Kidney epithelial cell (primary cell): Measurements from ENCODE around the gene SEMA7A. TPM values are rescaled to one million over a fixed set of nuclear protein-coding genes. Genes with fewer than 3 reads are reported as not detected.

ENCODE experiments used
- DNase-seq: peaks from one replicate; pipeline ENCODE4 v3.0.0-alpha.2; 2010; ENCODE audit warnings: low read depth
- H3K27me3 ChIP-seq: 2 replicates; pipeline ENCODE4 v1.6.0; 2011; ENCODE audit warnings: low read length; ENCODE audit not compliant: control insufficient read depth, insufficient read depth
- H3K36me3 ChIP-seq: 2 replicates; pipeline ENCODE4 v1.5.1; 2011; ENCODE audit warnings: low read length; ENCODE audit not compliant: control insufficient read depth, insufficient read depth
- H3K4me3 ChIP-seq: 2 replicates; pipeline ENCODE4 v1.5.1; 2011; ENCODE audit warnings: low read depth, mild to moderate bottlenecking, control low read depth, low read length
- CTCF ChIP-seq: IDR thresholded peaks from 2 replicates; pipeline ENCODE4 v1.5.1; 2011; ENCODE audit warnings: mild to moderate bottlenecking, moderate library complexity, low read length, control low read depth, inconsistent platforms; ENCODE audit not compliant: insufficient read depth, poor library complexity, severe bottlenecking
- total RNA-seq: library from RNA; depleted of rRNA; stranded (reverse); fragments of >200 nt; gene quantifications from 2 replicates; pipeline ENCODE4 v1.2.3, GENCODE V29; 2015

SEMA7A gene
- total RNA-seq, 1 donor from 2014 or later, result 289 TPM

DNA sequence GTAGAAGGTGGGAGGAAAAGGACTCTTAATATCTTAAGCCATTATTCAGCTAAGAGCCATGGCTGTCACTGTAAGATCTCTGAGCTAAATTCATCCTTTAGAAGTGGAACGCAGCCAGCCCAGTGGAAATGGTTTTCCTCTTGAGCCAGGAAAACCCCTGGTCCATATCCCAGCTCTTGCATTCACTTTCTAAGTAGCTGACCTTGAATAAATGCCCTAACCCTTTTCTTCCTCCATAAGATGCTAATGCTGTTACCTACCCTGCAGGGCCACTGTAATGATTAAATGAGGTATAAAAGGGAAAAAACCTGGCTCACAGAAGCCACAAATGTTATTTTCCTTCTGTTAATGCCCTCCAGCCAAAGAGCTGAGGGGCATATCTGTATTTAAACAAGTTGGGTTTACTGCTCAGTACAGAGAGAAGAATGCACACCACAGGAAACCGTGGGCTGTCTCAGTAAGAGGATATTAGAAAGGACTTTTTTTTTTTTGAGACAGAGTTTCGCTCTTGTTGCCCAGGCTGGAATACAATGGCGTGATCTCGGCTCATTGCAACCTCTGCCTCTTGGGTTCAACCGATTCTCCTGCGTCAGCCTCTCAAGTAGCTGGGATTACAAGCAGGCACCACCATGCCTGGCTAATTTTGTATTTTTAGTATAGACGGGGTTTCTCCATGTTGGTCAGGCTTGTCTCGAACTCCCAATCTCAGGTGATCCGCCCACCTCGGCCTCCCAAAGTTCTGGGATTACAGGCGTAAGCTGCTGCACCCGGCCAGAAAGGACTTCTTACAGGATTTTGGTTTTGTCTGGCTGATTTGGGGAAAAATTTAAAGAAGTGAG is 20.4 kb upstream of the SEMA7A start:
- no peak for DNase-seq
- Histone ChIP-seq H3K4me3 (no peak overlapping the region), H3K27me3 (no peaks in the 10 kb centered on the region), H3K36me3 (no peaks in the 10 kb centered on the region)
- no peak for TF ChIP-seq CTCF

DNA sequence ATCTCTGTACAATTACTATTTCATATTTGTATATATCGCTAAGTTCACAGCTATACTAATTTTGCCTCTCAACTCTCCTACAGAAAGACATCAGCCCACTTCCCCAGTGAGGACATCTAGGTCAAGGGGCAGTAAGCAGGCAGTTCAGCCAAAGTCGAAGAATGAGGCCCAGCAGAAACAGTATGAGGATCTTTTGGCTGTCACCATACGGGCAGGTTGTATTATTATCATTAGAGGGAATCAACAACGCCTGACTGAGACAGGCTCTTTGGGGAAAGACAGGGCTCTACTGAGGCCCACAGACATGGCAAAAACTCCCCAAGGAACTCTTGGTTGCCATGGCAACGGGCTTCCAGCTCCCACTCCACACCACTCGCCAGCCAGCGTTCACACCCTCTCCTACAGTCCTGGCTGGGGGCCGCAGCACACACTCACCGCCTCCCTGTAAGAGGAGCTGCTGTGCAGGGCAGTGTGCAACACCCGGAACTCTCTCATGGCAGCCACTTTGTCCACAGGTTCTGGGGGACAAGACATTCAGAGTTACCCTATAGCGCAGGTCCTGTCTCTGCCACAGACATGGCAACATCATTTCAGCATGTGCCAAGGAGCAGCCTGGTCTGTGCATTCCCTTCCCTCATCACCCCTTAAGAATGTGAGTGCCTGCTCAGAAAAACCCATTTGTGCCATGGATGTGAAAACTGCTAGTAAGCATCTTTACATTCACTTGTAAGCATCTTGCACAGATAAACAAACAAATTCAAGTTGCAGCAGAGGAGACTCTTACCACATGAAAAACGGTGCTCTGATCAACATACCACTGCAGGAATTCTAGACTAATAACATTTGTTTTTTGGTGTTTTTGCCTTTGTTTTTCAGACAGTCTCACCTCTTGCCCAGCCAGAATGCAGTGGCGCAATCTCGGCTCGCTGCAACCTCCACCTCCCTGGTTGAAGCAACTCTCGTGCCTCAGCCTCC is 18.4 kb upstream of the SEMA7A start:
- Histone ChIP-seq H3K27me3 (no peaks in the 10 kb centered on the region), H3K36me3 (peaks cover 1% of the 10 kb centered on the region), H3K4me3 (no peak overlapping the region)
- no peak for DNase-seq
- TF ChIP-seq CTCF, result no peak

DNA sequence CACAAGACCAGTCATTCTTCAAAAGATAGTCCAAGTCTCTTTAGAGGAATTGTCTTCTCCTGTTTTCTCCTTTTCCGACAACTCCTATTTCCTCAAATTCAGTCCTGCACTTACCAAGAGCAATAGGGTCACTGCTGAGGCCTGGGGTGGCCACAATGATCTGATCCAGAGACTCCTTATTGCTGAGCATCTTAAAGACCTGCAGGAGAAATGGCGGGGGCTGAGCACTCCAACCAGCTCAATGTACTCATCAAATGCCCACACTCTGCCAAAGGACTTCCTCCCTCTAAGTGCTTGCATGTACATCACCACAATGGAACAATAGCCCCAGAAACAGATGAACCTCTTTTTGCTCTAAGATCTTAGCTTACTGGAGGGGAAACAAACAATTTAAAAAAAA is 17.6 kb upstream of the SEMA7A start:
- Histone ChIP-seq H3K36me3 (peaks cover 1% of the 10 kb centered on the region), H3K4me3 (no peak overlapping the region), H3K27me3 (no peaks in the 10 kb centered on the region)
- TF ChIP-seq CTCF, result no peak
- no peak for DNase-seq

GRCh38 chr15:74449643-74450205 is 16.0 kb upstream of the SEMA7A start:
- no peak for TF ChIP-seq CTCF
- DNase-seq, result no peak
- peaks cover 3% of the 10 kb centered on the region for H3K36me3 ChIP-seq
- no peak overlapping the region for H3K4me3 ChIP-seq
- no peaks in the 10 kb centered on the region for H3K27me3 ChIP-seq

DNA sequence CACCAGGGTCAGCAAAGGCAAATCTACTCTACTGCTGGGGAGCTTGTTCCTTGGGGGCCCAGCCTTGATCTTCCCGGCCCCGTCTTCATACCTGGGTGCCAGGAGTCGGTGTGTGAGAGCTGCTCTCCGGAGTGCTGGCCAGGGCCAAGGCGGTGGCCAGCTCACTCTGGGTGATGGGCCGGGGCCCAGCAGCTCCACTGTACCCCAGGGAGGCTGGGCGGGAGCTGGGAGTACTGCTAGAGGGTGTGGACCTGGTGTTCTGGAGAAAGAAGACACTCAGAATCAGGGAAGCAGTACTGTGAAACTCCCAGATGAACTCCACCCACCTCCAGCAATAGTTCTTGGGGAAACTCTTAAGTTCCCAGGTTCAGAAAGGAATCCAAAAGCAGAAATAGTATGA is 15.3 kb upstream of the SEMA7A start:
- no peak for TF ChIP-seq CTCF
- H3K36me3 ChIP-seq, result peaks cover 3% of the 10 kb centered on the region
- no peak for DNase-seq

More for the DNA sequence above, 15.3 kb upstream of the SEMA7A start:
- Histone ChIP-seq H3K27me3 (no peaks in the 10 kb centered on the region), H3K4me3 (no peak overlapping the region)
